NCI-H2107 treated with DMSO at 0.1 percent for 48 hours (cell line): Measurements from ENCODE around the gene ANO9.
A peak's percentile ranks its signal among the peaks of the same experiment; 100 is the strongest.

Experiments used
- DNase-seq: peaks from one replicate; lab custom pipeline; 2025; ENCODE audit not compliant: unreplicated experiment; lab: John Stamatoyannopoulos, UW

The ANO9 gene

GRCh38 chr11:441418-442274 is at the start of gene ANO9:
ANO9 (minus strand) TSS chr11:442011; CDS start chr11:441926, 85 bp downstream.
- DNase-seq, result peak; percentile 61

- no peak for DNase-seq
Measured at GRCh38 chr11:491358-491757, 49.5 kb upstream of the ANO9 start.

- DNase-seq, result no peak
Measured at GRCh38 chr11:490930-491260, 49.1 kb upstream of the ANO9 start.

GRCh38 chr11:490186-490929 is 48.5 kb upstream of the ANO9 start:
- no peak for DNase-seq

- no peak for DNase-seq
Measured at GRCh38 chr11:489610-490185, 47.9 kb upstream of the ANO9 start.

GRCh38 chr11:488992-489391 is 47.2 kb upstream of the ANO9 start:
- DNase-seq, result no peak

- DNase-seq, result no peak
Measured at GRCh38 chr11:488579-488978, 46.8 kb upstream of the ANO9 start.

GRCh38 chr11:488062-488461 is 46.3 kb upstream of the ANO9 start:
- no peak for DNase-seq

- DNase-seq, result no peak
Measured at GRCh38 chr11:487571-488021, 45.8 kb upstream of the ANO9 start.

GRCh38 chr11:486189-486588 is 44.4 kb upstream of the ANO9 start:
- no peak for DNase-seq

GRCh38 chr11:484616-485015 is 42.8 kb upstream of the ANO9 start:
- no peak for DNase-seq

GRCh38 chr11:479311-479710 is 37.5 kb upstream of the ANO9 start:
- no peak for DNase-seq

- DNase-seq, result no peak
Measured at GRCh38 chr11:477052-477715, 35.4 kb upstream of the ANO9 start.

- DNase-seq, result no peak
Measured at GRCh38 chr11:476416-476815, 34.6 kb upstream of the ANO9 start.

GRCh38 chr11:475941-476340 is 34.1 kb upstream of the ANO9 start:
- no peak for DNase-seq

GRCh38 chr11:474914-475506 is 33.2 kb upstream of the ANO9 start:
- no peak for DNase-seq

- DNase-seq, result no peak
Measured at GRCh38 chr11:473962-474785, 32.4 kb upstream of the ANO9 start.

GRCh38 chr11:473415-473814 is 31.6 kb upstream of the ANO9 start:
- no peak for DNase-seq

- no peak for DNase-seq
Measured at GRCh38 chr11:472816-473215, 31.0 kb upstream of the ANO9 start.

GRCh38 chr11:472272-472671 is 30.5 kb upstream of the ANO9 start:
- no peak for DNase-seq
